ENCODE measurements around the gene CHDH.

Gene CHDH

GRCh38 chr3:53792866-53793265 is 53.4 kb downstream of the CHDH start:
- no peak overlapping the region for H3K4me3 ChIP-seq (ENCODE audit: low read depth, low read length)
- no peak for DNase-seq (ENCODE audit: low read depth)
- TF ChIP-seq, protein P1, sequence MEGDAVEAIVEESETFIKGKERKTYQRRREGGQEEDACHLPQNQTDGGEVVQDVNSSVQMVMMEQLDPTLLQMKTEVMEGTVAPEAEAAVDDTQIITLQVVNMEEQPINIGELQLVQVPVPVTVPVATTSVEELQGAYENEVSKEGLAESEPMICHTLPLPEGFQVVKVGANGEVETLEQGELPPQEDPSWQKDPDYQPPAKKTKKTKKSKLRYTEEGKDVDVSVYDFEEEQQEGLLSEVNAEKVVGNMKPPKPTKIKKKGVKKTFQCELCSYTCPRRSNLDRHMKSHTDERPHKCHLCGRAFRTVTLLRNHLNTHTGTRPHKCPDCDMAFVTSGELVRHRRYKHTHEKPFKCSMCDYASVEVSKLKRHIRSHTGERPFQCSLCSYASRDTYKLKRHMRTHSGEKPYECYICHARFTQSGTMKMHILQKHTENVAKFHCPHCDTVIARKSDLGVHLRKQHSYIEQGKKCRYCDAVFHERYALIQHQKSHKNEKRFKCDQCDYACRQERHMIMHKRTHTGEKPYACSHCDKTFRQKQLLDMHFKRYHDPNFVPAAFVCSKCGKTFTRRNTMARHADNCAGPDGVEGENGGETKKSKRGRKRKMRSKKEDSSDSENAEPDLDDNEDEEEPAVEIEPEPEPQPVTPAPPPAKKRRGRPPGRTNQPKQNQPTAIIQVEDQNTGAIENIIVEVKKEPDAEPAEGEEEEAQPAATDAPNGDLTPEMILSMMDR (IDR thresholded peaks at IDR 0.05; ENCODE audit: insufficient read depth, low read depth, low read length, missing control alignments): no peak

GRCh38 chr3:53791317-53791716 is 54.9 kb downstream of the CHDH start:
- TF ChIP-seq, protein P1 (IDR thresholded peaks at IDR 0.05; ENCODE audit: insufficient read depth, low read depth, low read length, missing control alignments): no peak
- H3K4me3 ChIP-seq (ENCODE audit: low read depth, low read length): no peak overlapping the region
- DNase-seq (ENCODE audit: low read depth): no peak

- no peak for DNase-seq (ENCODE audit: low read depth)
- no peak overlapping the region for H3K4me3 ChIP-seq (ENCODE audit: low read depth, low read length)
- TF ChIP-seq, protein P1 (IDR thresholded peaks at IDR 0.05; ENCODE audit: insufficient read depth, low read depth, low read length, missing control alignments): no peak
Observed at GRCh38 chr3:53790470-53790869, 55.7 kb downstream of the CHDH start.

DNA sequence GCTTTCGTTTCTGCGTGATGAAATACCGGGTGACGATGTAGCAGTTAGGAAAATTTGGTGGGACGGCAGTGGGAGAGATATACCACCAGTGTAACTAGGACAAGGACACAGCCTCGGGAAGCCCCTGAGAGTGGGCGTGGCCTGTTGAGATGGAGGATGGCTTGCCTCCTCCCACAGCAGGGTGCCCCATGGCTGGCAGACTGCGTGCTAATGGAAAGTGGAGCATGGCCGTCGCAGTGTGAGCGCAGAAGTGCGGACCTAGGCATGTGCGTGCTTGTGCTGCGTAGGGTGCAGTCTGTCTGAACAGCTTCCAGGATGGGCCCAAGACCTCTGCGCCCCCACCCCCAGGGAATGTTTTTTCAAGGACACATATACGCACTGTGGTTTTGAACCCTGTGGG is 56.8 kb downstream of the CHDH start:
- no peak for DNase-seq (ENCODE audit: low read depth)

GRCh38 chr3:53788038-53788437 is 58.2 kb downstream of the CHDH start:
- no peak for DNase-seq (ENCODE audit: low read depth)
- TF ChIP-seq, protein P1 (IDR thresholded peaks at IDR 0.05; ENCODE audit: insufficient read depth, low read depth, low read length, missing control alignments): no peak
- no peak overlapping the region for H3K4me3 ChIP-seq (ENCODE audit: low read depth, low read length)

More for the DNA sequence above, 56.8 kb downstream of the CHDH start:
- H3K4me3 ChIP-seq (ENCODE audit: low read depth, low read length): no peak overlapping the region
- TF ChIP-seq, protein P1 (IDR thresholded peaks at IDR 0.05; ENCODE audit: insufficient read depth, low read depth, low read length, missing control alignments): no peak

DNA sequence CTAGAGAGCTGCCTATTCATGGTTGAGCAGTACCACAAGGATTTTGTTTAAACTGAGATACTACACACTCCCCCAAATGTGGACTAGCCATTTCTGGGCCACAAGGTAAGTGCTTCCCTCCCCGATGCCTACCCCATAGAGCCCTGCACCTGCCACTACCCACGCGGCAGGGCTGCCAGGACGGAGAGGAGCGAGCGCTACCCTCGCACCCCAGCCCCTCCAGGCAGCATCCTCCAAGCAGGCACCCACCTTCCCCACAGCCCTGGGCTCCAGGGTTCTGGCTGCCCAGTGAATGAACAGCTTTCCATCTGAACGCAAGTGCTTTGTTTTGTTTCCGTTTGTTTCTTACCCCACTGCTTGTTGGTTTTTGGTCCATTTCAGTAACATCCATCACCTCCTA is 59.2 kb downstream of the CHDH start:
- H3K4me3 ChIP-seq (ENCODE audit: low read depth, low read length): no peak overlapping the region
- DNase-seq (ENCODE audit: low read depth): no peak
- TF ChIP-seq, protein P1 (IDR thresholded peaks at IDR 0.05; ENCODE audit: insufficient read depth, low read depth, low read length, missing control alignments): no peak

DNA sequence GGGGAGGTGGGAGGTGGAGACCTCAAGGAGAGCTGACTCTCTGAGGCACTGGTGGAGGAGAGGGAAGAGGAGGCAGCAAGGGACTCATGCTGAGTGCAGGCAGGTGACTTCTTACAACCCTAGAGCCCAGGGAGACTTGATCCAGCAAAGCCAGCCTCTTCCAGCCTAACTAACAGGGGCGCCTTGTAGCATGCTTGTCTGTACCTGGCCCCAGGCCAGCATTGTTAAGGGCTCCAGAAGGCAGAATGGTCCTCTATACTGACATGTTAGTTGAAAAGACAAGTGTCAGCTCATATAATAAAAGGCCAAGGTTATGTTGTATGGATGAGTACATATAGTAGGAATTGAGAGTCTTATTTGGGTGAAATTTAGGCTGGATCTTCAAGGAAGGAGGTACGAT is 65.4 kb downstream of the CHDH start:
- no peak overlapping the region for H3K4me3 ChIP-seq (ENCODE audit: low read depth, low read length)
- DNase-seq (ENCODE audit: low read depth): no peak
- TF ChIP-seq, protein P1 (IDR thresholded peaks at IDR 0.05; ENCODE audit: insufficient read depth, low read depth, low read length, missing control alignments): no peak

Data from GM12865 (cell line).